HG03060 (cell line): Measurements from ENCODE around the gene AKAP13.

Experiments used
- ATAC-seq: cut with Tn5 transposase; IDR thresholded peaks from one replicate; pipeline ENCODE4 v1.9.1; 2021; ENCODE audit warnings: low read depth, moderate number of reproducible peaks; ENCODE audit not compliant: unreplicated experiment

The AKAP13 gene

DNA sequence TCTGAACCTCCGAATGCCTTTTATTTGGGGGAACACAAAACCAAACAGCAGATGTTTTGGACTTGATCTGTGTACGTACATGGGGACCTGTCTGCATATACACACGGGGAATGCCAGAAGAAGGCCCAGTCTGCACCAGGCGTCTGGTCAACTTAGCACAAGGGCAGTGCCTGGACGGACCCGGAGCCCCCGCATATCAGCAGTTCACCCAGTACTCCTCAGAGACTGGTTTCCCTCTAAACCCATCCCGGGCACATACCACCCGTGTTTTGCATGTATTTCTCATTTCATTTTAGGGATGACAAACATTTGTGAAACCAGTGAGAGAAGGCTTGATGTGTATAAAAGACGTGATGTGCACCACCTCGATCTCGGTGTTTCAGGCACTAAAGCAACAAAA, 364.6 kb downstream of the AKAP13 start:
- no peak for ATAC-seq

DNA sequence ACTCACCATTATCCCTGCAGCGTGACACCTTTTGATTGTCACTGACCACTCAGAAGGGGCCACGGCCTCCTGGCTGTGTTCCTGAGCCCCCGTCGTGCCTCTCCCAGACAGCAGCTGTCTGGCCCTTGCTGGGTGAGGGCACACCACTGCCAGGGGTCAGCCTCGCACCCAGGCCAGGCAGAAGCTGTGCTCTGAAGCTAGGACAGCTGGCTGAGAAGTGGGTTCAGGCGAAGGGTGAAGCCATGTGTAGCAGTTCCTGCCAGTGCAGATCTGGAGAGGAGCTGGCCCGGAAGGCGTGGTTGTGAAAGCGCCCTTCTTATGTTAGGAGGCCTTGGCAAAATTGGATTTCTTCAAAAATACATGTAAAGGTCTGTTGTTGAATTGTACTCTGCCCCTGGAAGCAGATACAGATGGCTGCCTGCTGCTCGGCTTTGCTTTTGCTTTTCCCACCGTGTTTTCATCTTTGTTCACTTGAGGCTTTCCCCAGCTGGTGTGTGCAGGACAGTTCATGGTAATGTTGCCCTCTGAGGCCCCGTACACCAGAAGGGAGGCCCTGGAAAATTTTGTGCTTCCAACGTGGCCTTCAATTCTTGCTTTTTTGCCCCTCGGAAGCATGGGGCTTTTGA, 365.2 kb downstream of the AKAP13 start:
- ATAC-seq, result no peak

DNA sequence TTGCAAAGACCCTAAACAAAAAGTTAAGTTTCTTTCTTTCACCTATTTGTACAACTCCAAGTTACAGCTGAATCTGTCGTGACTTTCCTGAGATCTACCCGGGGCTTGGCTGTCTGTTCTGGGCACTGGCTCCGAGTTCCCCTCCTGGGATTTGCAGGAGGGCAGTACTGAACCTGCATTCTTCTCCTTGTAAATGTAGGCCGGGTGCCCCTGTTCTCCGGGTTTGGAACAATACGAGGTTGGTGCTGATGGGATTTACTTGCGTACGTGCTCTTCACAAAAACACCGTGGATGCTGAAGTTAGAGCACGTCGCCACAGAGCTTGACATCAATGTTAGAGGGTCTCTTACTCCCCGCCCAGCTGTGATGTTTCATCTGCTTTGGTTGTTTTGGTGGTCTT, 366.2 kb downstream of the AKAP13 start:
- no peak for ATAC-seq

DNA sequence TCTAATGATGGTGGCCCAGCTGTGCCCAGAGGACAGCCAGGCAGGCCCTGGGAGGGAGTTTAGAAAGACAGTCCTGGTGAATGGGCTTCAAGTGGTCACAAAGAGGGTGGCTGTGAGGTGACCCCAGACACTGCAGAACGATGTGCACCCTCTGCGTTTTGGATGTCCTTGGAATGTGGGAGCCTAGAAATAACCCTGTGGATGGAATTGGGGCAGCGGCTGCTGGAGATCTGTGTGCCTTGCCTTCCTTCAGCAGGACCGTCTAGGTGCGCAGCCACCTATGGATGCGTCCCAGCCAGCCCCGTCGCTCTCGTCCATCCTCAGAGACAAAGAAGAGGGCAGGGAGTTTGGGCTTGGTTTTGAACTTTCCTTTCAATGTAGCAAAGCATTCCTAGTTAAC, 367.8 kb downstream of the AKAP13 start:
- ATAC-seq, result no peak

DNA sequence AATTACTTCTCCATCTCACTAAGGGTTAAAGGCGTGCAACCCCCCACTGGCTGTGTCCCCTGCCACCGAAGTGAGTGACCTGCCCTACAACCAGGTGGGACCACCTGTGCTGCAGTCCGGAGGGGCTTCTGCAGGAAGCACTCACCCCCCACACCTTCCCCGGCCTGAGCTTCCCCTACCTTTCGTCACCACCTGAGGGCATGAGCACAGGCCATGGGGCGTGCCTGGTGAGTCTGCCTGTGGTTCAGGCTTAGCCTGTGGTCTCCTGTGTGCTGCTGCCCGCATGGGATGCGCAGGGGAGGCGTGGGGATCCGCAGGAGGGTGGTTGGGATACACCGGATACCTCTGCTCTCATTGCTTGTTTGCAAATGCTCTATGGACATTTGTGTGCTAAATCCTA, 368.3 kb downstream of the AKAP13 start:
- no peak for ATAC-seq

DNA sequence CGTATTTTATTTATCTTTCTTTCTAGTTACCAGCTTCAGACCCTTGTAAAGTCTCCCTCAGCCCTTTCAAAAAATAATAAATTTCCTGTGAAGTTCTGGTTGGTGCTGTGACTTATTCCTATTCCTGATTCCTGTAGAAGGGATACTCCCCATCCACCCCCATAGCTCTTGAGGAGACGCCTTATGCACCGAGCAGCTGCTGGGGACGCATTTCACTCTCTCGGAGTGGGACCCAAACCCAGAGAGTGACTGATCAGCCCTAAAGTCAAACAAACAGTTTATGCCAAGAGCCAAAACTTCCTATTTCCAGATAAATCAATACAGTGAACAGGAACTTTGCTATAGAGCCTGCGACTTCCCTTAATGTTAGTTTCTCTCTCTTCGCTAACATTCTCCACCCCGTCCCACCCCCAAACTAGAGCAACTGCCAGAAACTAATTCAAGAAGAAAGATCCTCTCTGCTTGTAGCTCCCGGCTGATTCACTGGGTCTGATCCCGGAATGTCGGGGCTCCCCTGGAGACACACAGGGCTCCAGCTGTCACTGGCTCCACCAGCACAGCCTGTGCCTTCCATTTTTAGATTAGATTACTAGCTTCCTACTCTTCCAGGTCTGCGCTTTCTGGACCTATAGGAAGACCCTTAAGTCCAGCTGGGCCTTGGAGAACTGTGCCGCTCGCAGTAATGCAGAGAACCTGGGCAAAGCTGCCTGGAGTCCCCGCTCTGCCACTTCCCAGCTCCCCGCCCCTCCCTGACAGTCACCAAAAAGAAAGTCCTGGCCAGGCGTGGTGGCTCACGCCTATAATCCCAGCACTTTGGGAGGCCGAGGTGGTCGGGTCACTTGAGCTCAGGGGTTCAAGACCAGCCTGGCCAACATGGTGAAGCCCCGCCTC, 369.1 kb downstream of the AKAP13 start:
- no peak for ATAC-seq

DNA sequence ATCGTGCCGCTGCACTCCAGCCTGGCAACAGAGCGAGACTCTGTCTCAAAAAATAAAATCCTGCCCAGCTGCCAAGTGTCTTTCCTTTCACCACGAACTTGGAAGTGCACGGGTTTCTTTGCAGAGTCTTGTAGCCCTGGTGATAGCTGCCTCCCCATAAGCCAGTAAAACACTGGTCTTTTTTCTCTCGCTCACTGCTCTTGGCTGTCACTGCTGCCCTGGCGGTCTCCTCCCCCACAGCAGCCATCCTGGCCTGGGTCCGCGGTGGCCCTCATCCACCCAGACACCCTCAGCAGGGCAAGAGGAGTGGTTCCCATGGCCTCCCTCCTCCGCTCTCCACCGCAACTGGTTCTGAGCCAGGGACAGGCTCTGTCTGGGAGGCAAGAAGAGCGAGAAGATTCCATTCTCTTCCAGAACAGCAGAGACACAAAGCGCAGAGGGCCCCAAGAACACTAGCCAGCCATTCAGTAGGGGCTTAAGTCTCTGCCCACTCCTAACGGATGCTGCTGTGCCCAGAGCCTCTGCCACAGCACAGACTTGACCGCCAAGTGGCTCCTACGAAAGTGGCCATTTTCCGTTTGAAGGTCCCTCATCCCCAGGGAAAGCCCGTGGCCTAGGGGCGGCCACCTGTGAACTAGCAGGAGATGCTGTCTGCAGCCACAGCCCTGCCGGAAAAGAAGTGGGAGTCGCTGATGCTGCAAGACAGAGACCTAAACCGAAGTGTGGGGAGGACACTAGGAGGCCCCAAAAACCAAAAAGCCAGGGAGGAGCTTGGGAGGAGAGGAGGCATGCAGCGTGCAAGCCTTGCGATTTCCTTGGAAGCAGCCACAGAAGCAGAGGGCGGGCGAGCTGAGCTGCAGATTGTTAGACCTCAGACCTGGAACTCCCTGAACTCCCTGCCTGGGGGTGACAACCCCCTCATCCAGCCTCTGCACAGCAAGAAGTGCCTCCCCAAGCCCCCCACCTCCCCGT, 370.2 kb downstream of the AKAP13 start:
- ATAC-seq, result no peak

DNA sequence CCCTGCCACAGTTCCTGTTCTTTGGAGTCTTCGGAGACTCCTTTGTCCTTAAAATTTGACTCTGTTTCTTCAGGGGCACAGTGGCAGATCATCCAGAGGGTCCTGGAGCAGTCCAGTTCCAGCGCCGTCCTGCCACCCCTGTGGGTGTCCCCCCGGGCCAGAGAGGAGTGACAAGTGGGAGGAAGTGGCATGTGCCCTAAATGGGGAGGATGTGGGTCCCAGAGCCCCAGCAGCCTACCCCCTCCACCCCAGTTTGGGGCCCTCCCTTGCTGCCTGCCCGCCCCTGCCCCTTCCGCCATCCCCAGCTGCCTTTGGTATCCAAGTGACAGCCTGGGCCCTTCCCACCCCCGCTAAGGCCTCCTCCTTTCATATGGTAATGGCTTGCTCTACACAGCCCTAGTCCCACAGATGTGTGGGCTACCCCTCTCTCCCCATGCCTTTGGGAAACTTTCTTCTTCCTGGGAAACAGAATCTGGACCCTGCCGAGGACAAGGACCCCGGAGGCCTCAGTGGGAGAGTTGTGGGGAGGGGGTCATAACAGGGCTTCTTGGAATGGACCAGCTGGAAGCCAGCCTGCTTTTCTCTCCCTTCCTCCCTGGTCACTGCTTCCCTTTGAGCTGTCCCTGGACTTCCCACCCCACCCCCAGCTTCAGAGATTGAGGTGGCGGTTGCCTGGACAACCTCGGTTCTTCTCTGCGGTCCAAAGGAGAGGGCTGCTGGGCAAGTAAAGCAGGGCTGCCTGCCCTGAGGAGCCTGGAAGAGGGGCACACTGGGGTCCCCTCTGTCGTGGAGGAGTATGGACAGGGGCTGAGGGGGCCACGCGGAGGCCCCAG, 371.1 kb downstream of the AKAP13 start:
- ATAC-seq, result no peak

DNA sequence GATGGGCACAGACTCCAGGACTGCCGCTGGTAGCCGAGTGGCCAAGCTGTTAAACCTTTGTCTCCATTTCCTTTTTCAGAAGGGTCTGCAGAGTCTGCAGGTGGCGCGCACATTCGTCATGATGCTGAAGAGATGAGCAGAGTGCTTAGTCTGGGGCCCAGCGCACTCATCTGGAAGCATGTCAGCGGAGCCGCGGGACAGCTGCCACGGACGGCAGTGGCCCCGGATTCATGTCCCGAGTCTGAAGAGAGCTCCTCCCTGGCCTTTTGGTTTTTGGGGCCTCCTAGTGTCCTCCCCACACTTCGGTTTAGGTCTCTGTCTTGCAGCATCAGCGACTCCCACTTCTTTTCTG, 371.7 kb downstream of the AKAP13 start:
- no peak for ATAC-seq

DNA sequence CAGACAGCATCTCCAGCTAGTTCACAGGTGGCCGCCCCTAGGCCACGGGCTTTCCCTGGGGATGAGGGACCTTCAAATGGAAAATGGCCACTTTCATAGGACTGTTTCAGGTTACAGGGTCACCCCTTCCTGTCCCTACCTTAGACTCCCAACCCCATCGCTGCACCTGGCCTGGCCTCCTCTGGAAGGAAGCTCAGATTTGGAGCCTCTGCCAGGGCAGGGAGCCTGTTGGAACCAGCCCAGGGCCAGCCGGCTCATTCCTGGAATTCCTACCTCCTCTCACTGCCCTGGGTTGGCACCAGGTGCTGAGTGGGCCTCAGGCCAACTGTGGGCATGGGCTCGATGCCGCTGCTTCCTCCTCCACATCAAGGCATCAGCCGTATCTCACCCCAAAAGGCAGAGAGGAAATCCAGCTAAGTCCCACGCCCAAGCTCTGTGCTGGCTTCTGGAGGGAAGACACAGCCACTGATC, 372.1 kb downstream of the AKAP13 start:
- ATAC-seq, result no peak

DNA sequence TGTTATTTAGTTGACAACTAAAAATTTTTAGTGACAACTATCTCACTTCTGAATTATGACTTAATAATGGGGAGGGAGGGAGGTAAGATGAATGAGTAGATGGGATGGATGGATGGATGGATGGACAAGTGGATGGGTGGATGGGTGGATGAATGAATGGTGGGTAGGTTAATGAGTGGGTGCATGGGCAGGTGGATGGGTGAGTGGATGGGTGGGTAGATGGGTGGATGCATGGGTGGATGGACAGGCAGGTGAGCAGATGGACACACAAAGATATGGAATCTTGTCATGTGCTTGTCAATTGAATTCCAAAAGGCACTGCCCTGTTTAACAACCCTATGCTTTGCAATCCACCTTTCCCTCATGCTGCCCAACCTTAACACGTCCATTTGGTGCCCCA, 372.9 kb downstream of the AKAP13 start:
- no peak for ATAC-seq

DNA sequence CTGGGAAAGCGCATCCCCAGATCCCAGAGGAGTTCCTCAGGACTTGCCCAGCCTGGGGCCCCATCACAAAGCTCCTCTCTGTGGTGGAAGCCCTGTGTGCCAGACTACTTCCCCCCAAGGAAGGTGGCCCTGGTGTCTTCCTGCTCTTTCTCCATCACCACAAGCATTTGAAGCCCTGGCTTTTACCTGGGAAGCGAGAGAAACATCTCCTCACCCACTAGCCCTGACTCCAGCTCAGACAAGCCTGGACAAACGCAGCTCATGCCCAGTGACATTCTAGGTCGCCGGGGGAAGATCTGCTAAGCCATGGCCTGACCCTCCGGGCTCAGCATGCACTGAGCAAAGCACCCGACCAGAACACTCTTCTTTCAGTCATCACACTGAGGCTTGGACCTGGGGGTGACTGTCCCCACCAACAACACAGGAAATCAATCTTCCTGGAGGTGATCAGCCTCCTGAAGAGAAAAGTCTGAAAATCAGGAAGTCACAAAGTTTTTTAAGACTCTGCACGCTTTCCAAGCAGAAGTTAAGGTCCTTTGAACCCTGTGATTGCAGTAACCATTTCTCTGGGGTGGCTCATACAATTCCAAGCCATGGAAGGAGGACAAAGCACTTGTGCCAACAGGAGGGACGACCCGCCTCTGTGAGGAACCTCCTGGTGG, 373.5 kb downstream of the AKAP13 start:
- ATAC-seq, result no peak

DNA sequence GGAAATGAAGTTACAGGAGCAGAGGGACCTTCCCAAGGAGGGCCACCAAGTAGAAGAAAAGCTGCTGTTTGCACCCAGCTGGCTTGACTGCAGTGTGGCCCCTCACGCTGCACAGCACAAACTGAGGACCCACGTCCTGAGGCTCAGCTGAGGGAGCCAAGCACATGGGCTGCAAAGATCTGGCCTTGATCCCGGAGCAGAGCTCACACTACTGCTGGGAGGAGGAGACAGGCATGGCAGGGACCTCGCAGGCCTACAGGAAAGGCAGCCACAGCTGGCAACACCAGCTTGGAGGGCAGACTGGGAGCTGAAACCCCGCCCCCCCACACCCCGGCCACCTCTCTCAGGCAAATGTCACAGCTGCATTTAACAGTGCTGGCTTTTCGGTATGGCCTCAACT, 374.6 kb downstream of the AKAP13 start:
- ATAC-seq, result no peak

DNA sequence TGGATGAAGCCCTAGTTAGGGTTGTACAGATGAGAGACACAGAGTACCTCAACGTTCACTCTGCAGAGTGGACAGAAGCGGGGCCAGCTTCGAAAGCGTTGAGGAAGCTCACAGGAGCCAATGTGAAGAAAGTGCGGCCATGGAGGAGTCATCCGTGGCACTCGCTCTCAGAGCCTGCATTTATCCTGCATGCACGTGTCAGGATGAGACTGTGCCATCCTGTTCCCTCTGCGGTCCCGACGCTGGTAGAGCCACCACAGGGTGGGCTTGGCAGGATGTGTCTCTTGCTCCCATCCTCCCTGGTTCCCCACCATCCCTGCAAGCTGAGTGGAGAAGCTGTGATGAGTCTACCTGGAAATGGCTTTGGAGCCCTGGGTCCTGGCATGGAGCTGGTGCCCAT, 375.1 kb downstream of the AKAP13 start:
- ATAC-seq, result no peak

DNA sequence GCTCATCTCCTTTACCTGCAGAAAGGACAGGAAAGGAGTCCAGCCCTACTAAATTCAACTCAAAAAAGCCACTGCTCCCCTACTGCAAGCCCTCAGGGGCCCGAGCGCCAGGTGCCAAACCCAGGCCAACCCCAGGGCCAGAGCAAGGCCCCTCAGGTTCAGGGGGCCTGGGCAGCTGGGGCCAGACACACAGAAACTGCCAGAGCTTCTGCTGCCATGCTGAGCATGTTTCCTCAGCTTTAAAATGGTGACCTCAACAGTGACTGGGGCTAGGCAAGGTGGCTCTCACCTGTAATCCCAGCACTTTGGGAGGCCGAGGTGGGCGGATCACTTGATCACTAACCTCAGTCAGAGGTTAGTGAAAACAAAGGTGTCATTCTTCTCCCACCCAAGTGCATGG, 375.5 kb downstream of the AKAP13 start:
- no peak for ATAC-seq

DNA sequence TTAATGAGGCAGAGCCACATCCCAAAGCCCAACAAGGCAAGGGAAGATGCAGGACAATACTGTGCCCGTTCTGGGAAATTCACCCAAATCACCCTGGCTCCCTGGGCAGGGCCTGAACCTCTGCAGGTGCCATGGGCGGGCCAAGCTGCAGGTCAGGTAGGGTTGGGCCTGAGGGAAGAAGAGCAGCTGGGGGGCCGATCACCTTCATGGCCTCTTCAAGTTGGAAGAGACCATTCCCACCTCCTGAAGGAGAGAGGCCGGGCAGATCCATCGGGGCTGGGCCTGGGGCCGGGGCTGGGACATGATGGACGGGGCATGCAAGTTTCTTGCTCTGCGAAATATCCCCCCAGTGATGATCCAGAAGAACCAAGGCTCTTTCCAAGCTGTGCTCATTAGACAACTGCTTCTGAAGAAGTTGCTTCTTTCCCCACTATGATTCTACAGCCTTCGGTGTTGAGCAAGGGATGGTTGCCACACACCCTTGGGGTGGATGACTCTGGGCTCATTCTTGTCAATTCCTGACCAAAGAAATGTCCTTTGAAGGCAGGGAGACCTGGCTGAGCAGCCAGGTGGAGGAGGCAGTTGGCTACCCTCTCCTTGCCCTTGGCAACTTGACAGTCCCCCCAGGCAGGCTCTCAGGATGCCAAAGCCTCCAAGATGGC, 376.1 kb downstream of the AKAP13 start:
- ATAC-seq, result no peak

DNA sequence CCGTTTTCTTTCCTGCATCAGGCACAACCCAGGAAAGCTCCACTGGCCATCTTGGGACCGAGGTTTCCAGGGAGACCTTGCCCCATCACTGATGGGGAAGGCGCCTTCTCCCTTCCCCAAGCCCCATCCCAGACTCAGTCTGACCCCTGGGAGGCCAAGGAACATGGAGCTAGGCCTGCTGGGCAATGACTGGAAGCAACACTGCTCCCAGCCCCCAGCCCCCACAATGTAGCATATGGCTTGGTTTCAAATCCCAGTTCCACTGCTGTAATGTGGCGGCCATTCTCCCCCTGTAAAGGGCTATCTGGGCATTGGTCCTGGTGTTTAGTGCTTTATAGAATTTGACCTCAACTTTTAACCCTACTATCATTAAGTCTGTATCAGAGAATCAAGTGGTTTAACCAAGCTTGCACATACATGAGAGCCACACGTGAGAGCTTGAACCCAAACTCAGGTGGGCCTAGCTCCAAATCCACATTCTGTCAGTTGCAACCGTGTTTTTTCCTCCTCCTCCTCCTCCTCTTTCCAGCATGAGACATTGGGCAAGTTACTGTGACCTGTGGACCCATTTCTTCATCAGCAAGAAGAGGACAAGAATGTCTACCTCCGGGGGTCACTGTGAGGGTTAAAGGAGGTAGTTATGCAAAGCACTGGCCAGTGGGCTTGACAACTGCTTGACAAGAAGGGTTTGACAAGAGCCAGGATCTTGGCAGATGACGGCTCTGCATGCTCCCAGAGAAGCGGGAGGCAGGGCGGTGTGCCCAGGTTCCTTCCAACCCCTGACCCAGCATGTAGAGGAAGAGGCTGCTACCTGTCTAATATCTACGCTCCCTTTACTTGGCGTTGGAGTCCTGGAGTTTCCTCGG, 376.9 kb downstream of the AKAP13 start:
- no peak for ATAC-seq
